ENCODE measurements around the gene USP24.

- TF ChIP-seq CTCF (IDR thresholded peaks at IDR 0.05; ENCODE audit: low read depth, low read length, poor library complexity, severe bottlenecking), result no peak
- TF ChIP-seq EZH2phosphoT487 (IDR thresholded peaks at IDR 0.05; ENCODE audit: borderline replicate concordance, low read length), result no peak
Measured at GRCh38 chr1:55052221-55053142, 162.7 kb downstream of the USP24 start.

Measured in DOHH2 (cell line).